HG03521 (cell line): ENCODE data around the gene P2RY6.
"Not testable (repeated sequence)": the region's sequence is repeated elsewhere in the genome, so short reads cannot be mapped to it uniquely, and the experiment has no call there.

Experiments used
- ATAC-seq: cut with Tn5 transposase; IDR thresholded peaks from one replicate; pipeline ENCODE4 v1.9.1; 2021; ENCODE audit warnings: mild to moderate bottlenecking, moderate library complexity; ENCODE audit not compliant: unreplicated experiment

Gene P2RY6

GRCh38 chr11:73271936-73272679 is at the start of gene P2RY6:
Gene P2RY6, plus strand, starts transcription at chr11:73272338. Its CDS starts 24,181 bp downstream, at chr11:73296519.
- ATAC-seq: no peak

GRCh38 chr11:73223998-73224730 is 48.0 kb upstream of the P2RY6 start:
- no peak for ATAC-seq

GRCh38 chr11:73225001-73225686 is 47.0 kb upstream of the P2RY6 start:
- no peak for ATAC-seq

- no peak for ATAC-seq
Observed at GRCh38 chr11:73225851-73226250, 46.3 kb upstream of the P2RY6 start.

- no peak for ATAC-seq
Observed at GRCh38 chr11:73226297-73227006, 45.7 kb upstream of the P2RY6 start.

GRCh38 chr11:73227571-73228211 is 44.4 kb upstream of the P2RY6 start:
- ATAC-seq: no peak

- no peak for ATAC-seq
Observed at GRCh38 chr11:73228268-73229134, 43.6 kb upstream of the P2RY6 start.

GRCh38 chr11:73229321-73229895 is 42.7 kb upstream of the P2RY6 start:
- no peak for ATAC-seq

GRCh38 chr11:73229896-73230875 is 42.0 kb upstream of the P2RY6 start:
- ATAC-seq: no peak

- ATAC-seq: no peak
Observed at GRCh38 chr11:73230931-73231330, 41.2 kb upstream of the P2RY6 start.

- ATAC-seq: not testable (repeated sequence)
Observed at GRCh38 chr11:73232487-73232886, 39.7 kb upstream of the P2RY6 start.

- ATAC-seq: no peak
Observed at GRCh38 chr11:73233211-73233610, 38.9 kb upstream of the P2RY6 start.

GRCh38 chr11:73233692-73234470 is 38.3 kb upstream of the P2RY6 start:
- no peak for ATAC-seq

GRCh38 chr11:73234471-73235181 is 37.5 kb upstream of the P2RY6 start:
- ATAC-seq: no peak

GRCh38 chr11:73235236-73235786 is 36.8 kb upstream of the P2RY6 start:
- no peak for ATAC-seq

GRCh38 chr11:73236205-73236765 is 35.9 kb upstream of the P2RY6 start:
- ATAC-seq: no peak
